AG09319 (cell line): ENCODE measurements around the gene ABHD17C.
"Not testable (repeated sequence)": the region's sequence is repeated elsewhere in the genome, so short reads cannot be mapped to it uniquely, and the experiment has no call there.

Experiments used
- DNase-seq: peaks from one replicate; pipeline ENCODE4 v3.0.0-alpha.2; 2010; ENCODE audit warnings: low read depth; ENCODE audit errors: extremely low read depth
- TF ChIP-seq, protein P1 (sequence below): IDR thresholded peaks from 2 replicates; pipeline ENCODE4 v1.5.1; 2011; ENCODE audit warnings: low read depth, mild to moderate bottlenecking, inconsistent platforms, low read length, moderate library complexity

ABHD17C gene

DNA sequence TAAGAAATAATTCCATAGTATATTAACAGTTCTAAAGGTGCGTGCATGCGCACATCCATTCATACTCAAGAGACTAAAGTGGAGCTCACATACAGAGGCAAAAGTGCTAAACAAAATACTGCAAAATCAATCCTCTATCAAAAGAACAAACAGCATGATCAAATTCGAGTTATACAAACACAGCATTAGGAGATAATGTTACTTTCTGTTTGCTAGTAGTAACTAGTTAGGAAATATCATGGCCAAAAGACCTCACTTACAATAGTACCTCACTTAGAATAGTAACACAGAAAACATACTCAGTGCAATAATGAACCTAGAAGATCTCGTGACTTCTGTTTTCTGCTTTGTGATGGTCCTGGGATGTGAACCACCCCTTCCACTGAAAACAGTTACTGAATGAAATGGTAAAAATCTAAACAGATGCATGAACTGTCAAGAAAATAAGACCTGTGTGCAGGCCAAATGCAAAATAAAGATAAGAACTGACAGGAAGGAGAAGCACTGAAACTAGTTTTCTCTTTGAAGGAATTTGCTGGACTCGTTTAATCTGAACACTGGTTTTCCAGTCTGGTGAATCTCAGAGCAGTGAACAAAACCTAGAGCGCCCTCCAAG is 63.1 kb downstream of the ABHD17C start:
- DNase-seq = no peak
- TF ChIP-seq, protein P1, sequence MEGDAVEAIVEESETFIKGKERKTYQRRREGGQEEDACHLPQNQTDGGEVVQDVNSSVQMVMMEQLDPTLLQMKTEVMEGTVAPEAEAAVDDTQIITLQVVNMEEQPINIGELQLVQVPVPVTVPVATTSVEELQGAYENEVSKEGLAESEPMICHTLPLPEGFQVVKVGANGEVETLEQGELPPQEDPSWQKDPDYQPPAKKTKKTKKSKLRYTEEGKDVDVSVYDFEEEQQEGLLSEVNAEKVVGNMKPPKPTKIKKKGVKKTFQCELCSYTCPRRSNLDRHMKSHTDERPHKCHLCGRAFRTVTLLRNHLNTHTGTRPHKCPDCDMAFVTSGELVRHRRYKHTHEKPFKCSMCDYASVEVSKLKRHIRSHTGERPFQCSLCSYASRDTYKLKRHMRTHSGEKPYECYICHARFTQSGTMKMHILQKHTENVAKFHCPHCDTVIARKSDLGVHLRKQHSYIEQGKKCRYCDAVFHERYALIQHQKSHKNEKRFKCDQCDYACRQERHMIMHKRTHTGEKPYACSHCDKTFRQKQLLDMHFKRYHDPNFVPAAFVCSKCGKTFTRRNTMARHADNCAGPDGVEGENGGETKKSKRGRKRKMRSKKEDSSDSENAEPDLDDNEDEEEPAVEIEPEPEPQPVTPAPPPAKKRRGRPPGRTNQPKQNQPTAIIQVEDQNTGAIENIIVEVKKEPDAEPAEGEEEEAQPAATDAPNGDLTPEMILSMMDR = no peak

DNA sequence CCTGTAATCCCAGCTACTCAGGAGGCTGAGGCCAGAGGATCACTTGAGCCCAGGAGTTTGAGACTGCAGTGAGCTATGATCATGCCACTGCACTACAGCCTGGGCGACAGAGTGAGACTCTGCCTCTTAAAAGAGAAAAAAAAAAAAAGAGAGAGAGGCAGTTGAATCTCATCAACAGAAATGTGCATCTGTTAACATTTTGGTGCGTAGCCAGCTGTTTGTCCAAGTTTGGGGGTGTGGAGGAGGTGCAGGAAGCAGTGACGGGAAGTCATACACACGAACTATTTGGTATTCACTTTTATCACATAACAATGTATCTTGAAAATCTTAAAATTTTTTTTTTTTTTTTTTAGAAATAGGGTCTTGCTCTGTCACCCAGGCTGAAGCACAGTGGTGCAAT is 65.8 kb downstream of the ABHD17C start:
- no peak for DNase-seq
- TF ChIP-seq, protein P1 = no peak

DNA sequence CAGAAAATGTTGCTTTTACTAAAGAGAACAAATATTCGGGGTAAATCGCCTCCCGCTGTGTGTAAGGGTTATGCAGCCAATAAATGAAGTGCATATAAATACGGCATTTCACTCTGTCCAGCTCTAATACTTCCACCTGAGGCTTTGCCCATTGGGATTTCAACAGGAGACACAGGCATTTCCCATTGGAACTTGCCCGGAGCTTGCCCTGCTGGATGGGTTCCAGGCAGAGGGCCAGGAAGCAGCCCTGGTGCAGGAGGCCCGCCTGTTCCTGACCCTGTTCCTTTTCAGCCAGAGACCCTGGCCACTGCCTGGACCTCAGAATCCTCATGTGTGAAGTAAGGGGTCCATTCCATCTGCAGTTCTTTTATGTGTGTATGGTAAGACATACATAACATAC is 66.6 kb downstream of the ABHD17C start:
- TF ChIP-seq, protein P1 = no peak
- no peak for DNase-seq

DNA sequence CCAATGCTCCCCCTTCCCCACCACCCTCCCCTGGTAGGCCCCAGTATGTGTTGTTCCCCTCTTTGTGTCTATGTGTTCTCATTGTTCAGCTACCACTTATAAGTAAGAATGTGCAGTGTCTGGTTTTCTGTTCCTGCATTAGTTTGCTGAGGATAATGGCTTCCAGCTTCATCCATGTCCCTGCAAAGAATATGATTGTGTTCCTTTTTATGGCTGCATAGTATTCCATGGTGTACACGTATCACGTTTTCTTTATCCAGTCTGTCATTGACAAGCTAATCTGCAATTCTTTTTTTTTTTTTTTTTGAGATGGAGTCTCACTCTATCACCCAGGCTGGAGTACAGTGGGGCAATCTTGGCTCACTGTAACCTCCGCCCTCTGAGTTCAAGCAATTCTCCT is 68.1 kb downstream of the ABHD17C start:
- DNase-seq = not testable (repeated sequence)

DNA sequence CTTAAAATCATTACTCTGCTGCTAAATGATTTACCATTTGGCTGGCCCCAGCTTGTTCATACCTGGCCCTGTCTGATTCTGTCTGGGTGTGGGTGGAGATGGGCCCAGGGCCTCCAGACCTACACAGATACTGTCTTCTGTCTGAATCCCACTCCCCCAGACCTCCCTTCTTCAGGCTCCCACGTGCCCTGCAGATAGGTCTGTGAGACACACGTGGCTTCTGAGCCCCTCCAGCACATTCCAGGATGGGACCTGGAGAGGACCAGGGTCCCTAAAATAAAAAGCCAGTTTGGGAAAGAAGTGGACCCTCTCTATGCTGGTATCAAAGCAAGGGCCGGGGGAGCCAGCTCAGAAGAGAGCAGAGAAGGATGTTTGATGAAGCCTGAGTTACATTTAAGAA is 69.4 kb downstream of the ABHD17C start:
- DNase-seq = no peak
- TF ChIP-seq, protein P1 = no peak

DNA sequence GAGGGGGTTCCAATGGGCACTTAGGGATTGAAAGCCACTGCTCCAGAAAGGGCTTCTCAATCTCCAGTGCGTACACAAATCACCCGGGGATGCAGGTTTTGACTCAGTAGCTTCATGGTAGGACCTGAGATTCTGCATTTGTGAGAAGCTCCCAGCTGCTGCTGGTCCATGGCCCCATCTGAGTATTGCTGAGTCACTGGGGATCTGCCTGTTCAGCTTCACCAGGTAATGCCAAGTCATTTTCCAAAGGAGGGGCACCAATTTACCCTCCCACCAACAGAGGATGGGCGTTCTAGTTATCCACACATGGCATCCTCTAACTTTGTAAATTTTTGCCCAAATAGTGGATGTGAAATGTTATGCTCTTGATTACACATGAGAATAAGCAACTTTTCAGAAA is 71.2 kb downstream of the ABHD17C start:
- TF ChIP-seq, protein P1 = no peak
- no peak for DNase-seq

DNA sequence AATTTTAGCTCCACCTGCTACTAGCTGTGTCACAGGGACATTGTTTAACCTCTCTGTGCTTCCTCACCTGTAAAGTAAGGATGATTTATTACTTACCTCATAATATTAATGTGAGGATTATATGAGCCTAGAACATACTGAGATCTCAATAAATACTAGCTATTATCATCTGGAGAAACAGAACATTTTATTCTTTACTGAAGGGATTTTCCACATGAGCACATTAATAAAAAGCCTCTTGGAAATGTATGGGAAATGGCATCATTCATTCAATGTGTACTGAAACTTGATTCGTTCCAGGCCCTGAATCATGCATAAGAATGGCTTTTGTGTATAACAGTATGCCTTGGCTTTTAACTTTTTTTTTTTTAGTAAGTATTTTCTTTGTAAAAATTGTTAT is 73.0 kb downstream of the ABHD17C start:
- no peak for DNase-seq
- TF ChIP-seq, protein P1 = no peak

DNA sequence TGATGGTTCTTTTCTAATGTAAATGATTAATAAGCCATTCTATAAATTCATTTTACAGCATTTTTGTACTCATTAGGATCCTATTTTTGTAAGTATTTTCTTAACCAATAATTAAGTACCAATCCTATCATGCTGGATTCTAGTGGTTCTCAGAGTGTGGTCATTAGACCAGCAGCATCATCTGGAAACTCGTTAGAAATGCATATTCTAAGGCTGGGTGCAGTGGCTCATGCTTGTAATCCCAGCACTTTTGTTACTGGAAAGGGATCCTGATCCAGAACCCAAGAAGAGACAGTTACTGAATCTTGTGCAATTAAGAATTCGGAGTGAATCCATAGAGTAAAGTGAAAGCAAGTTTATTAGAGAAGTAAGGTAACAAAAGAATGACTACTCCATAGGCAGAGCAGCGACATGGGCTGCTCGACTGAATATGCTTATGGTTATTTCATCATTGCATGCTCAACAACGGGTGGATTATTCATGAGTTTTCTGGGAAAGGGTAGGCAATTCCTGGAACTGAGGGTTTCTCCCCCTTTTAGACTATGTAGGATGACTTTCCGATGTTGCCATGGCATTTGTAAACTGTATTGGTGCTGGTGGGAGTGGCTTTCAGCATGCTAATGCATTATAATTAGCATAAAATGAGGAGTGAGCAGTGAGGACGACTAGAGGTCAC is 74.2 kb downstream of the ABHD17C start:
- DNase-seq = no peak
- TF ChIP-seq, protein P1 = no peak
